Measurements from ENCODE around the gene TIMM22.

Gene TIMM22

DNA sequence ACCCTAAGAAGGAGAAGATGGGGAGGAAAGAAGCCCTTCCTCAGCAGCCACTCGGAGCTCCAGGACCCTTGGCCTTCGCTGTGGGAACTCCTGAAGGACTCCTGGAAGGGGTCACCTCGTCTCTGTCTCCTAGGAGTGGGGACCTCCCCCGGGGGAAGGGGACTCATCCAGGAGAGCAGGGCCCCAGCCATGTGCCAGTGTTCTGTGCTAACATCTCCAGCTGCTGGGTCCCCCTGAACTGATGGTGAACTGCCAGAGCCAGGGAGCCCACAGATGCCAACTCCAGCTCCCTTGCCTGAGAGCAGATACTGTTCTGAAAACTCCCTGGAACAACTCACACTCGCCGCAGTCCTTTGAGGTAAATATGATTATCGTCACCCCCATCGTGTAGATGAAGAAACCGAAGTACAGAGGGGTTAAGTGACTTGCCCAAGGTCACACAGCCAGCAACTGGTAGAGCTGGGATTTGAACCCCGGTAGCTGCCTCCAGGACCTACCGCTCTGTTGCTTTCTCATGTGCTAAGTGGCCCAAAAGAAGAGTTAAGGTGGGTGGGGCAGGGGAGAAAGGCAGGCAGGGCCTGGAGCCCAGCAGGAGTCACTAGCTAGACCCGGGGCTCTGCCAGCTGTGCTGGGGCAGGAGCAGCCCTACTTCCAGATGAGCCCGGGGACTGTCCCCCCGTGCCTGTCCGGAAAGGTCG lies 10.5 kb downstream of the TIMM22 start:
- H3K9ac ChIP-seq (ENCODE audit: low read length): peak overlapping the region; percentile 1
- no peak overlapping the region for H3K4me3 ChIP-seq (ENCODE audit: low read length)
- H3K27me3 ChIP-seq (ENCODE audit: control insufficient read depth, insufficient read depth, low read length): no peaks in the 10 kb centered on the region
- H3K36me3 ChIP-seq (ENCODE audit: control insufficient read depth, insufficient read depth, low read length): peaks cover 27% of the 10 kb centered on the region
- no peaks in the 10 kb centered on the region for H3K9me3 ChIP-seq (ENCODE audit: control insufficient read depth, low read length)
- peaks cover 39% of the 10 kb centered on the region for H3K4me1 ChIP-seq (ENCODE audit: control insufficient read depth, insufficient read depth, low read length)

DNA sequence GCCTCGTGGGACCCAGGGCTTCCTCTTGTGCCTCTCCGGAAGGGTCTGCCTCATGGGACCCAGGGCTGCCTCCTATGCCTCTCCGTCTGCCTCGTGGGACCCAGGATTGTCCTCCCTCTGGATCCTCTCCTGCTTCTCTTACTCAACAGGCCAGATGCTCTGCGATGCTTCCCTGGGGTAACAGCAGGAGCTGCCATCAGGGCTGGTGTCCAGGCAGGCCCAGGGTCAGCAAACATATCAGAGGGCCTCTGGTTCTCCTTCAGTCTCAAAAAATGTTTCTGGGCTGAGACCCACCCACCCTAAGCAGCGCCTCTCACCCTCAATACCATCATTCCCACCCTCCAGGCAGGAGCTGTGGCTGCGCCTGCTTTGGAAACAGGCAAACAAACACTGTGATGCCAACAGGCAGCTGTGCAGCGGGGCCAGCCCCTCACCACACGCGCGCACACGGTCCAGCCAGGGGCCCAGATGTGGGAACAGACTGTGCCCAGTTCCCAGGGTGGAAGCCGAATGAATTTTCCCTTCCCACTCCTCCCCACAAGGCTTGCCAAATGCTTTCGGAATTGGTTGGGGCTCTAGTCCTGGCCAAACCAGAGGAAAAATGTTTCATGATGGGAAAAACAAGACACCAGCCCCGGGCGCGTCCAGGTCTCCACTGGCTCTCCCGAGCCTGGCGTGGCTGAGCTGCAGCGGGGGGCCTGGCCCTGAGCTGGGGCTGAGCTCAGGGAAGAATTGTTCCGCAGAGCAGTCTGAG lies 11.3 kb downstream of the TIMM22 start:
- H3K27me3 ChIP-seq (ENCODE audit: control insufficient read depth, insufficient read depth, low read length): no peaks in the 10 kb centered on the region
- peaks cover 39% of the 10 kb centered on the region for H3K4me1 ChIP-seq (ENCODE audit: control insufficient read depth, insufficient read depth, low read length)
- no peaks in the 10 kb centered on the region for H3K9me3 ChIP-seq (ENCODE audit: control insufficient read depth, low read length)
- H3K36me3 ChIP-seq (ENCODE audit: control insufficient read depth, insufficient read depth, low read length): peaks cover 22% of the 10 kb centered on the region
- H3K9ac ChIP-seq (ENCODE audit: low read length): peak overlapping the region; percentile 1
- H3K4me3 ChIP-seq (ENCODE audit: low read length): no peak overlapping the region

DNA sequence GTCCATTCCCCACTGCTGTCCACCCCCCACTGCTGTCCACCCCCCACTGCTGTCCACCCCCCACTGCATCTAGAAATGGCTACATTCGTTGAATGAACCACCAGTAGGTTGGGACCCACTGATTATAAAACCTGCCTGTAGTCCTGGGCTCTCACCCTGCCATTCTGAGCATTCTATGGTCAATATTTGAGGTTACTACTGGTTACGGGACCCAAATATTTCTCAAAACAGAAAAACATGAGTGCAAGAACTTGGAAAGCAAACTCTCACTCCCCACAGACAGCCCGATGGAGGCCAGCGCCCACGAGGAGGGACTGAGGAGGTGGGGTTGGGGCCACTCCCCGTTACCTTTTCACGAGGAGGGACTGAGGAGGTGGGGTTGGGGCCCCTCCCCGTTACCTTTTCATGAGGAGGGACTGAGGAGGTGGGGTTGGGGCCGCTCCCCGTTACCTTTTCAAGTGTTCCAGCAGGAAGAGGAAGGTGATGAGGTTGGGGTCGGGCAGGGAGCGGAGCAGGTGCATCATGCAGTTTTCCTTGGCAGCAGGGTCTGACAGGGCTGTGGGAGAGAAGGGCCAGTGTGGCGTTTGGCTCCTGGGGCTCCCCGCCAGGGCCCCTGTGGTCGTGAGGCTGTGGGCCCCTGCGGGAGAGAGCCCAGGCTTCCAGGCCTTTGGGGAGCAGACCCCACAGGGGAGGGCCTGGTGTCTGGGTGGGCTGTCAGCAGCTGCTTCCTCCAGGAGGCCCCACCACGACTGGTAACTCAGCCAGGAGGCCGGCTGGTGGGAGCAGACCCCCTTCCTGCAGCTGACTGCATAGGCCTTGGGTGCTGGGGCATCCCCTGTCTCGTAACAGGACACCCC lies 12.5 kb downstream of the TIMM22 start:
- no peaks in the 10 kb centered on the region for H3K27me3 ChIP-seq (ENCODE audit: control insufficient read depth, insufficient read depth, low read length)
- no peak overlapping the region for H3K4me3 ChIP-seq (ENCODE audit: low read length)
- H3K9ac ChIP-seq (ENCODE audit: low read length): no peak overlapping the region
- peaks cover 22% of the 10 kb centered on the region for H3K36me3 ChIP-seq (ENCODE audit: control insufficient read depth, insufficient read depth, low read length)
- no peaks in the 10 kb centered on the region for H3K9me3 ChIP-seq (ENCODE audit: control insufficient read depth, low read length)
- peaks cover 29% of the 10 kb centered on the region for H3K4me1 ChIP-seq (ENCODE audit: control insufficient read depth, insufficient read depth, low read length)

DNA sequence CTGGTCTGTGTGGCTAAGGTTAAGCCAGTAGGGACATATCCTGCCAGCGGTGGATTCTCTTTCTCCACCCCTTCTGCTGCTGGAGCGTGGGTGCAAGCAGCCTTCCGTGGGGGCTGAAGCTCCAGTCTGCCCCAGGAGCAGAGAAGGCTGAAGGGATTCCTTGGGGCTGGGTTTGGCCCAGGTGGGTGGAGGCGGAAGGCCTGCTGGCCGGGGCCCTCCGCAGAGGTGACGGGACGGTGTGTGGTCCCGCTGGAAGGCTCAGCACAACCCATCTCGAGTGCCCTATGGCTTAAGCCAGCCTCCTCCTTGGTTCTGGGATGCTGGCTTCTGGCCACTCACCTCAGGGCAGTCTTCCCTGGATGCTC lies 13.1 kb downstream of the TIMM22 start:
- H3K4me3 ChIP-seq (ENCODE audit: low read length): no peak overlapping the region
- H3K9ac ChIP-seq (ENCODE audit: low read length): no peak overlapping the region
- no peaks in the 10 kb centered on the region for H3K9me3 ChIP-seq (ENCODE audit: control insufficient read depth, low read length)
- H3K36me3 ChIP-seq (ENCODE audit: control insufficient read depth, insufficient read depth, low read length): peaks cover 20% of the 10 kb centered on the region
- H3K4me1 ChIP-seq (ENCODE audit: control insufficient read depth, insufficient read depth, low read length): peaks cover 23% of the 10 kb centered on the region
- H3K27me3 ChIP-seq (ENCODE audit: control insufficient read depth, insufficient read depth, low read length): no peaks in the 10 kb centered on the region

DNA sequence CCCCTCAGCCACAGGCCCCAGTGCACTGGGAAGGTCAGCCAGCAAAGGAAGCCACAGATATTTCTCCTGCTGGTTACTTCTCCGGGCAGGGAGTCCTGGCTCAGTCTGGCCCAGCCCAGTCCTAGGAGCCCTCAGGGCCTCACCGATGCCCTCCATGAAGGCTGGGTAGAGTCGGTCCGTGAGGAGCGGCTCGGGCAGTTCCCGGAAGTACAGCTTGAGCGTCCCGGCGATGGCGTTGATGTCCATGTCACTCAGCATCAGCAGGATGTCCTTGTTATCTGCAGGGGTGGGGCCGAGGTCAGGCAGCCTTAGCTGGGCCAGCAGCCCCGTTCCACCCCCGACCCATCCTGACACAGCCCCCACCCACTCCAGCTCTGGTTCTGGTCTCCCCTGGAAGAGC lies 13.7 kb downstream of the TIMM22 start:
- Histone ChIP-seq H3K36me3 (ENCODE audit: control insufficient read depth, insufficient read depth, low read length) (peaks cover 17% of the 10 kb centered on the region), H3K9ac (ENCODE audit: low read length) (no peak overlapping the region), H3K9me3 (ENCODE audit: control insufficient read depth, low read length) (no peaks in the 10 kb centered on the region), H3K27me3 (ENCODE audit: control insufficient read depth, insufficient read depth, low read length) (no peaks in the 10 kb centered on the region), H3K4me1 (ENCODE audit: control insufficient read depth, insufficient read depth, low read length) (peaks cover 18% of the 10 kb centered on the region), H3K4me3 (ENCODE audit: low read length) (no peak overlapping the region)

DNA sequence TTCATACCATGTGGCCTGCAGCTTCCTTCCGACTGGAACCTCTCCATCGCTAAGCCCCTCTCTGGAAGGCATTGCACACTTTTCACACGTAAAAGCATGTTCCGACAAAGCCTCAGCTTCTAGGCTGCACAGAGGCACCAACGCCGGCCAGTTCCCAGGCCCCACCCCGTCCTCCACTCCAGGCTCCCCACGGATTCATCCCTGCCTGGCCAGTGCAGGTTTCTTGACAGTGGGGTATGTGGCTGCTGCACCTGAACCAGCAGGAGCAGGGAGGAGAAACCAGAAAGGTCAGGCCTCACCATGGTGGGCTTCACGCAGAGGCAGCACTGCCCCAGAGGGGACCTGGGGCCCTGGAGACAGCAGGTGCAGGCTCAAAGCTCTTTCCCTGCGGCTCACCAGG lies 14.2 kb downstream of the TIMM22 start:
- peaks cover 17% of the 10 kb centered on the region for H3K36me3 ChIP-seq (ENCODE audit: control insufficient read depth, insufficient read depth, low read length)

DNA sequence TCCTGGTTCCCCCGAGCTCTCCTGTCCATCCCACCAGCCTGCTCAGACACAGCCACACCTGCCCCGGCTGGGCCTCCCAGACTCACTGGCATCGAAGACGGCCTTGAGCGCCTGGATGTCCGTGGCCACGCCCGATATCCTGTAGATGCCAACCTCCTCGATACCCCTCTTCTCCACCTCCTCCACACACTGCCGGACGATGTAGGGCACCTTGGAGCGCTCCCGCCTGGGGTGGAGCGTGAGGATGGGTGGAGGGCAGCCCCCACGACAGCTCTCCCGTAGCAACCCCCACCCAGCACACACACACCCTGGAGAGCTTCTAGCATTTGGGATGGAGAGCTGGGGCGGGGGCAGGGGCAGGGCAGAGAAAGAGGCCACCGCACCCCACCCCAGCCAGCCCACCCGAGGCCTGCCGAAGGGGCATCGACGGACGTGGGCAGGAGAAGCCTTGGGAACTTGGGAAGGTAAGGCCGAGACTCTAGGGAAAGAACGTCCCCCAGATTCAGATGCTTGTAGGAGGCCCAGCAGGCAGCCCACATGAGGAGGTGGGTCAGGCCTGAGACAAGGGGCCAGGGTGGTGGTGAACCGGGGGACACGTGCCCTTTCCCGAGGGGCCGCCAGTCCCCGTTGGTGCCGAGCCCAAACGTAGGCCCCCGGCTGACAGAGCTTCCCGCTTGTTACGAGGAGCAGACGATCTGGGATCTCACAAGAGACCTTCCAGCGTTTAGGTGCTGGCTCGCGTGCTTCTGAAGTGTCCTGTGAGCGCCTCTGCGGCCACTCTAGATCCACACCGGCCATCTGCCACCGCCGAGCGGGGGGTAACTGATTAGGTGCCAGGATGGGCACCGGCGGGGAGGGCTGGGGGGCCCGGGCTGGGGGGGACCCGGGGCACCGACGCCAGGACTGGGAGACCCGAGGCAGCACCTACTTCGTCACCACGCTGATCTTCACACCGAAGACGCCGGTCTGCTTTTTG lies 15.1 kb downstream of the TIMM22 start:
- Histone ChIP-seq H3K4me1 (ENCODE audit: control insufficient read depth, insufficient read depth, low read length) (peaks cover 5% of the 10 kb centered on the region), H3K36me3 (ENCODE audit: control insufficient read depth, insufficient read depth, low read length) (peaks cover 16% of the 10 kb centered on the region), H3K9me3 (ENCODE audit: control insufficient read depth, low read length) (no peaks in the 10 kb centered on the region), H3K4me3 (ENCODE audit: low read length) (no peak overlapping the region), H3K27me3 (ENCODE audit: control insufficient read depth, insufficient read depth, low read length) (no peaks in the 10 kb centered on the region), H3K9ac (ENCODE audit: low read length) (no peak overlapping the region)

More for the DNA sequence above, 14.2 kb downstream of the TIMM22 start:
- peaks cover 12% of the 10 kb centered on the region for H3K4me1 ChIP-seq (ENCODE audit: control insufficient read depth, insufficient read depth, low read length)
- no peak overlapping the region for H3K9ac ChIP-seq (ENCODE audit: low read length)
- H3K4me3 ChIP-seq (ENCODE audit: low read length): no peak overlapping the region
- no peaks in the 10 kb centered on the region for H3K27me3 ChIP-seq (ENCODE audit: control insufficient read depth, insufficient read depth, low read length)
- no peaks in the 10 kb centered on the region for H3K9me3 ChIP-seq (ENCODE audit: control insufficient read depth, low read length)

DNA sequence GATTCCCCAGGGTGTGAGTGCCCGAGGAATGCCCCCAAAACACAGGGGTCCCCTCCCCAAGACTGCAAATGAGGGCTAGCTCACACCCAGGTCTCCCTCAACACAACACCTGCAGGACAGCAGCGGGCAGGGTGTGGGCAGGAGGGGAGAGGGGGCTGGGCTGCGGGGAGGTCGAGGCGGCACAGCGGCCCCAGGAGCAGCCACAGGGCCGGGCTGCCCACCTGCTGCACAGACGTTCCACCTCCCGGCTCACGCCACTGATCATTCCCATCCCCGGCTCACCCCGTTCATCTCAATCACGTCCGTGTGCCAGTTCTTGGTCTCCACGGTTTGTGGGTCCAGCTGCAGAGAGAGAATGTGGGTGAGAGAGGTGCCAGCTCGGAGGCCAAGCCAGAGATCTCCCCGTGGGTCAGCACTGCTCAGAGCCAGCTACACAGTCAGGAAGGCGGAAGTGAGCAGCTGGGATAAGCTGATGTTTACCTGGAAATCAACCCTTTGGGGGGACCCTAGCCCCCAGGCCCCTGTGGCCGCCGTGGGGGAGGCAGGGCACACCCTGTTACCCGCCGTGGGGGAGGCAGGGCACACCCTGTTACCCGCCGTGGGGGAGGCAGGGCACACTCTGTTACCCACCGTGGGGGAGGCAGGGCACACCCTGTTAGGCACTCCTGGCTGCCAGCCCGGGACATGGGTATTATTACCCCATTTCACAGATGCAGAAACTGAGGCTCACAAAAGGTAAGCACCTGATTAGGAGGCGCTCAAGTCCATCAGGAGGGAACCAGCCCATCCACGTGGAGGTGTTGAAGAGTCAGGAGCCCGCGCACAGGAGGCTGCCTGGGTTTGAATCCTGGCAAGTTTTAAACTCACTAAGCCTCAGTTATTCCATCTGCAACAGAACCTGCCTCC lies 16.1 kb downstream of the TIMM22 start:
- H3K4me3 ChIP-seq (ENCODE audit: low read length): no peak overlapping the region
- H3K9ac ChIP-seq (ENCODE audit: low read length): no peak overlapping the region
- no peaks in the 10 kb centered on the region for H3K4me1 ChIP-seq (ENCODE audit: control insufficient read depth, insufficient read depth, low read length)
- H3K27me3 ChIP-seq (ENCODE audit: control insufficient read depth, insufficient read depth, low read length): no peaks in the 10 kb centered on the region
- no peaks in the 10 kb centered on the region for H3K9me3 ChIP-seq (ENCODE audit: control insufficient read depth, low read length)
- peaks cover 12% of the 10 kb centered on the region for H3K36me3 ChIP-seq (ENCODE audit: control insufficient read depth, insufficient read depth, low read length)

DNA sequence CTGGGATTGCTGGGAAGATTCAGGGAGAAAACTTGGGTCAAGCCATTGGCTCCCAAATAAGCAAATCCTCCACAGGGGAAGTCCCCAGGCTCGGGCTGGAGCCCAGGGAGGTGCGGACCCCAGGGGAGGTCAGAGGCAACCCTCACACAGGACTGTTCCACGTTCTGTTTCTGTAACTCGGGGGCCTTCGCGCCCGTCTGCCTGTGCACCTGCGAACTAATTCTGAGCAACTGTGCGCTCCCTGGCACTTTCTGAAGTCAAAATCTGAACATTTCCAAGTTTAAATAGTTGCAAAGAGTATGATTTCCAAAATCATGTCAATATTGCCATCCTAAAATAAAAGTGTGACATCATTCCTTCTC lies 16.8 kb downstream of the TIMM22 start:
- H3K9ac ChIP-seq (ENCODE audit: low read length): no peak overlapping the region
- H3K4me3 ChIP-seq (ENCODE audit: low read length): no peak overlapping the region
- H3K9me3 ChIP-seq (ENCODE audit: control insufficient read depth, low read length): no peaks in the 10 kb centered on the region
- peaks cover 12% of the 10 kb centered on the region for H3K36me3 ChIP-seq (ENCODE audit: control insufficient read depth, insufficient read depth, low read length)
- no peaks in the 10 kb centered on the region for H3K4me1 ChIP-seq (ENCODE audit: control insufficient read depth, insufficient read depth, low read length)
- no peaks in the 10 kb centered on the region for H3K27me3 ChIP-seq (ENCODE audit: control insufficient read depth, insufficient read depth, low read length)

DNA sequence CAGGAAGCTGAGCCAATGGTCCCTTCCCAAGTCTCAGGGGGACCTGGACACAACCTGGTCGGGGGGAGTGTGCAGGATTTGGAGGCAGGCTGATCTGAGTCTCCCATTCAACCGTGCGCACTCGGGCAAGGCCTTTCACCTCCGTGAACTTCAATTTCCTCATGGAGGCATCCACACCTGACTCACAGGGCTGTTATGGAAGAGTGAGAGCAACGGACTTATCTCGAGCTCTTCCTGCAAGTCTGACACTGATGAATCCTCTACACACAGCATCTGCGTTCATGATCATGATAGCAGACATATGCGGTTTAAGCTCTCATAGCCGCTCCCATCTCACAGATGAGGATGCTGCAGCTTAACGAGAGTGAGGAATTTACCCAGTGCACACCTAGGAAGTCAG lies 21.6 kb downstream of the TIMM22 start:
- H3K27me3 ChIP-seq (ENCODE audit: control insufficient read depth, insufficient read depth, low read length): no peaks in the 10 kb centered on the region
- H3K4me1 ChIP-seq (ENCODE audit: control insufficient read depth, insufficient read depth, low read length): peaks cover 18% of the 10 kb centered on the region
- no peaks in the 10 kb centered on the region for H3K36me3 ChIP-seq (ENCODE audit: control insufficient read depth, insufficient read depth, low read length)
- no peak overlapping the region for H3K4me3 ChIP-seq (ENCODE audit: low read length)
- H3K9me3 ChIP-seq (ENCODE audit: control insufficient read depth, low read length): no peaks in the 10 kb centered on the region
- peak overlapping the region; percentile 11 for H3K9ac ChIP-seq (ENCODE audit: low read length)

Measured in mucosa of stomach (tissue), 1 donor.